Astrocyte of the cerebellum (primary cell): ENCODE measurements around the gene PDE4D.
A peak's percentile ranks its signal among the peaks of the same experiment; 100 is the strongest.

Experiments
- DNase-seq: peaks from one replicate; pipeline ENCODE4 v3.0.0-alpha.2; 2011; ENCODE audit warnings: low read depth
- H3K4me3 ChIP-seq: 2 replicates; pipeline ENCODE4 v1.5.1; 2011; ENCODE audit warnings: mild to moderate bottlenecking, low read depth, low read length, moderate library complexity
- CTCF ChIP-seq: IDR thresholded peaks from 2 replicates; pipeline ENCODE4 v1.5.1; 2012; ENCODE audit warnings: low read length, low read depth, moderate library complexity, mild to moderate bottlenecking; ENCODE audit errors: missing control alignments
- in situ Hi-C: cut with HindIII; loops from 2 replicates; pipeline ENCODE4 v1.10.0; 2017; ENCODE audit warnings: low sequenced_read_pairs

Gene PDE4D

DNA sequence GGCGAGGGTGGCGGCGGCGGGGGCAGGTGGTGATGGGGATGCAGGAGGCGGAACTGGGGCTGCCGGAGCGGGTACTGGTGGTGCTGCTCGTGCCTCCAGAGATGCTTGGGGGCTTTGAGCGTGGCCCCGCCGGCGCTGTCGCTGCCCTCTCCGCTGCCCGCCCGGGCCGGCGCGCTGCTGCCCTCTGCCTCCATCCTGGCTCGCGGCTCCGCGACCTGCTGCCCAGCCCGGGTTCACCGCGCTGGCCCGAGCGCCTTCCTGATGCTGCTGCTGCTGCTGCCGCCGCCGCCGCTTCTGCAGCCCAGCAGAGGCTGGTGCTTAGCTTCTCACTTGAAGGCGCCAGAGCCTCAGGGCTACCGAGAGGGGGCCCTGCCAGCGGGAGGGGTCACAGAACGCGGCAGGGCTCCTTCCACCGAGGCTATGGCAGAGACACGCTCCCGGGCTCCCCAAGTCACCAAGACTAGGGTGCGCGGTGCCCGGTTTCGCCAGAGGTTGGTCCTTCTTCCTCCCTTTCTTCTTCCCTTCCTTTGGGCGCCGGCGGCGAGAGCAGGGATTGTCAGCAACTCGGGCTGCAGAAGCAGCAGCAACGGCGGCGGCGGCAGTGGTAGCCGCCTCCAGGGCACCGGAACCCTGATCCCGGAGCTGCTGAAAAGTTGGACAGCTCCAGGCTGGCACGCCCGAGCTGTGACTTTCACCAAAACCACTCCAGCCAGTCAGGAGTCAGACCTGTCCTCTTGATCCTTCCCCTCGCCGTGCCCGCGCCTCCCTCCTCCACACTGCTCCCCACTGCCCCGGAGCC, at the start of gene PDE4D:
TSS of gene PDE4D (minus strand) at position 298 of the 799 bp plus-strand sequence.
- H3K4me3 ChIP-seq = peak within 1 kb of the TSS; percentile 44
- DNase-seq = peak; percentile 38
- in situ Hi-C loops = no loop called here
- peak; percentile 17 for TF ChIP-seq CTCF

DNA sequence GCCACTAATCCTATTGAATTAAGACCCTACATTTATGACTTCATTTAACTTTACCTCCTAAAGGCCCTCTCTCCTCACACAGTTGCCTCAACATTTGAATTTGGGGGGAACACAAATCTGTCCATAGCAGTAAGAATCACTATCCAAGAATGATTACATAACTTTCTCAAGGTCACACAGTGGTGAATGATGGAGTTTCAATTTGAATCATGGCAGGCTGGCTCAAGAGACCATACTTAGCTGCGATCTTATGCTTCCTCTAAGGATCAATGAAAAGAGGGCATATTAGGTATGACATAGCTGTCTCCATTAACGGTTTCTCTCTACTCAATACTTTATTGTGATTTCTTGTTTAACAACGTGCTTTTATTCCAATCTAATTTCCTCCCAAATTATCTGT, 44.1 kb upstream of the PDE4D start:
- in situ Hi-C loops = no loop called here
- TF ChIP-seq CTCF = no peak
- no peak overlapping the region for H3K4me3 ChIP-seq
- DNase-seq = no peak

GRCh38 chr5:59923465-59923864, 29.9 kb upstream of the PDE4D start:
- no peak for DNase-seq
- TF ChIP-seq CTCF = no peak
- in situ Hi-C loops = no loop called here
- no peak overlapping the region for H3K4me3 ChIP-seq

DNA sequence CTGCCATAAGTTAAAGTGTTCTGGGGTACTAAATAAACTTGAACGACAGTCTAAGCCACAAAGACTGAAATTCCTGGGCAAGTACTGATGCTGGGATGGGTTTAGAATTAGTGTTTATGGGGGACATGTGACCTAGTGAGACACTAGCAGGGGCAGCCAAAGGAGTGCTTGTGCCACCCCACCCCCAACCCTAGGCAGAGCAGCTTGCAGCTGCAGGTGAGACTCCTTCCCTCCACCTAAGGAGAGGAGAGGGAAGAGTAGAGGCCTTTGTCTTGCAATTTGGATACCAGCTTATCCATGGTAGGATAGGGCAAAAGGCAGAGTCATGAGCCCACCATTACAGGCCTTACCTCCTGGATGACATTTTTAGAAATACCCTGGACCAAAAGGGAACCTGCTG, 28.7 kb upstream of the PDE4D start:
- in situ Hi-C loops = no loop called here
- no peak for TF ChIP-seq CTCF
- no peak for DNase-seq
- no peak overlapping the region for H3K4me3 ChIP-seq

DNA sequence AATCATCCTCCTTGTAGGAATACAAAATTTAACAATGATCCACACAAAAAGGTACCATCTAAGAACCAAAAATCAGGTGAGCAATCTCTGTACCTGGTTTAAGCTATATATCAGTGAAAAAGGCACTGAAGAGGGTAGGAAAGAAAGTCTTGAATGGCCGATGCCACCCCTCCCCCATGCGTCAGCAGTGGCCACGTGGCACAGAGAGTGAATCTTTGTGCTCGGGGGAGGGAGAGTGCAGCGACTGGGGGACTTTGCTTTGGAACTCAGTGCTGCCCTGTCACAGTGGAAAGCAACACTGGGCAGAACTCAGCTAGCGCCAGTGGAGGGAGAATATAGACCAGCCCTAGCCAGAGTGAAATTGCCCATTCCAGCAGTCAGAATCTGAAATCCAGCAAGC, 28.3 kb upstream of the PDE4D start:
- no peak overlapping the region for H3K4me3 ChIP-seq
- in situ Hi-C loops = no loop called here
- TF ChIP-seq CTCF = no peak
- DNase-seq = no peak

- no peak for TF ChIP-seq CTCF
- H3K4me3 ChIP-seq = no peak overlapping the region
- DNase-seq = no peak
- in situ Hi-C loops = no loop called here
These were observed 26.0 kb upstream of the PDE4D start for GRCh38 chr5:59919484-59919883.
